SK-N-SH treated with all-trans-retinoic acid at 6 μM for 48 hours (cell line): Measurements from ENCODE around the gene CLPTM1L.

Source experiments
- ATAC-seq: fragments of 200-7000 bp; cut with Tn5 transposase; 3 replicates; pipeline ENCODE4 v1.9.1; 2020; ENCODE audit warnings: mild to moderate bottlenecking, moderate library complexity
- ARNTL ChIP-seq: fragments of 450-650 bp; formaldehyde crosslinking; IDR thresholded peaks from 2 replicates; pipeline ENCODE4 v1.5.0; 2020; ENCODE audit warnings: low read depth, mild to moderate bottlenecking, moderate library complexity, borderline replicate concordance
- BACH2 ChIP-seq: fragments of 250-450 bp; sonication (Bioruptor Pico); IDR thresholded peaks from 2 replicates; pipeline ENCODE4 v1.9.0; 2021; ENCODE audit warnings: mild to moderate bottlenecking, borderline replicate concordance
- CSDC2 ChIP-seq: fragments of 250-450 bp; sonication (Bioruptor Pico); IDR thresholded peaks from 2 replicates; pipeline ENCODE4 v1.5.0; 2020; ENCODE audit warnings: mild to moderate bottlenecking, moderate library complexity
- ESRRG ChIP-seq: fragments of 250-450 bp; sonication (Bioruptor Pico); IDR thresholded peaks from 2 replicates; pipeline ENCODE4 v1.6.1; 2021; ENCODE audit warnings: mild to moderate bottlenecking
- GLIS3 ChIP-seq: fragments of 250-450 bp; sonication (Bioruptor Pico); IDR thresholded peaks from 2 replicates; pipeline ENCODE4 v1.5.0; 2020; ENCODE audit warnings: mild to moderate bottlenecking, moderate library complexity
- ISL1 ChIP-seq: fragments of 250-450 bp; sonication (Bioruptor Pico); IDR thresholded peaks from 2 replicates; pipeline ENCODE4 v2.1.2; 2022; ENCODE audit warnings: mild to moderate bottlenecking, moderate library complexity
- OSR1 ChIP-seq: fragments of 250-450 bp; sonication (Bioruptor Pico); IDR thresholded peaks from 2 replicates; pipeline ENCODE4 v1.8.0; 2022; ENCODE audit warnings: moderate library complexity, mild to moderate bottlenecking, inconsistent platforms
- PPARA ChIP-seq: fragments of 250-450 bp; sonication (Bioruptor Pico); IDR thresholded peaks from 2 replicates; pipeline ENCODE4 v1.5.0; 2020; ENCODE audit warnings: mild to moderate bottlenecking, borderline replicate concordance
- SNAI2 ChIP-seq: fragments of 250-450 bp; sonication (Bioruptor Pico); IDR thresholded peaks from 2 replicates; pipeline ENCODE4 v1.5.0; 2020; ENCODE audit warnings: mild to moderate bottlenecking, moderate library complexity
- TCF4 ChIP-seq: fragments of 250-450 bp; sonication (Bioruptor Pico); IDR thresholded peaks from 2 replicates; pipeline ENCODE4 v1.8.0; 2021; ENCODE audit warnings: mild to moderate bottlenecking, moderate library complexity, borderline replicate concordance
- TOX ChIP-seq: fragments of 250-450 bp; sonication (Bioruptor Pico); IDR thresholded peaks from 2 replicates; pipeline ENCODE4 v1.8.0; 2021; ENCODE audit warnings: mild to moderate bottlenecking, moderate library complexity, borderline replicate concordance
- ZC3H10 ChIP-seq: fragments of 250-450 bp; sonication (Bioruptor Pico); IDR thresholded peaks from 2 replicates; pipeline ENCODE4 v1.5.1; 2021; ENCODE audit warnings: mild to moderate bottlenecking, moderate library complexity
- ZFP30 ChIP-seq: fragments of 450-650 bp; formaldehyde crosslinking; IDR thresholded peaks from 2 replicates; pipeline ENCODE4 v1.5.0; 2022; ENCODE audit warnings: mild to moderate bottlenecking, moderate library complexity
- ZNF565 ChIP-seq: fragments of 450-650 bp; formaldehyde crosslinking; conservative IDR thresholded peaks from 2 replicates; pipeline ENCODE4 v1.5.0; 2020; ENCODE audit warnings: low read depth, mild to moderate bottlenecking, moderate library complexity
- ZNF70 ChIP-seq: fragments of 450-650 bp; formaldehyde crosslinking; IDR thresholded peaks from 2 replicates; pipeline ENCODE4 v1.5.0; 2020; ENCODE audit warnings: mild to moderate bottlenecking, moderate library complexity
- ZNF8 ChIP-seq: fragments of 450-650 bp; formaldehyde crosslinking; IDR thresholded peaks from 2 replicates; pipeline ENCODE4 v1.5.0; 2020; ENCODE audit warnings: mild to moderate bottlenecking, moderate library complexity
- TF ChIP-seq, protein P1 (sequence below): fragments of 250-450 bp; sonication (Bioruptor Pico); IDR thresholded peaks from 2 replicates; pipeline ENCODE4 v1.8.0; 2021; ENCODE audit warnings: low read depth, mild to moderate bottlenecking, moderate library complexity, borderline replicate concordance
- TF ChIP-seq, protein P2 (sequence below): fragments of 250-450 bp; sonication (Bioruptor Pico); IDR thresholded peaks from 2 replicates; pipeline ENCODE4 v1.5.1; 2020; ENCODE audit warnings: low read depth, mild to moderate bottlenecking, moderate library complexity
- TF ChIP-seq, protein P3 (sequence below): fragments of 250-450 bp; sonication (Bioruptor Pico); IDR thresholded peaks from 2 replicates; pipeline ENCODE4 v1.5.0; 2020; ENCODE audit warnings: mild to moderate bottlenecking, moderate library complexity
- TF ChIP-seq, protein P4 (sequence below): fragments of 250-450 bp; sonication (Bioruptor Pico); IDR thresholded peaks from 2 replicates; pipeline ENCODE4 v1.8.0; 2020; ENCODE audit warnings: mild to moderate bottlenecking, moderate library complexity, borderline replicate concordance

The CLPTM1L gene

DNA sequence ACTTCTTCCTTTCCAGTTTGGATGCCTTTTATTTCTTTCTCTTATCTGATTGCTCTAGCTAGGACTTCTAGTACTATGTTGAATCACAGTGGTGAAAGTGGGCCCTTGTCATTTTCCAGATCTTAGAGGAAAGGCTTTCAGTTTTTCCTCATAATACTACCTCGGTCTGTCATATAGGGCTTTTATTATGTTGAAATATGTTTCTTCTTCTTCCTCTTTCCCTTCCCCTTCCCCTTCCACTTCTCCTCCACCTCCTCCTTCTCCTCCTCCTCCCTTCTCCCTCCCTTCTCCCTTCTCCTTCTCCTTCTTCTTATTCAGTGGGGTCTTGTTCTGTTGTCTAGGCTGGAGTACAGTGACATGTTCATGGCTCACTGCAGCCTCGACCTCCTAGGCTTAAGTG, 40.9 kb downstream of the CLPTM1L start (continued):
- TF ChIP-seq, protein P1, sequence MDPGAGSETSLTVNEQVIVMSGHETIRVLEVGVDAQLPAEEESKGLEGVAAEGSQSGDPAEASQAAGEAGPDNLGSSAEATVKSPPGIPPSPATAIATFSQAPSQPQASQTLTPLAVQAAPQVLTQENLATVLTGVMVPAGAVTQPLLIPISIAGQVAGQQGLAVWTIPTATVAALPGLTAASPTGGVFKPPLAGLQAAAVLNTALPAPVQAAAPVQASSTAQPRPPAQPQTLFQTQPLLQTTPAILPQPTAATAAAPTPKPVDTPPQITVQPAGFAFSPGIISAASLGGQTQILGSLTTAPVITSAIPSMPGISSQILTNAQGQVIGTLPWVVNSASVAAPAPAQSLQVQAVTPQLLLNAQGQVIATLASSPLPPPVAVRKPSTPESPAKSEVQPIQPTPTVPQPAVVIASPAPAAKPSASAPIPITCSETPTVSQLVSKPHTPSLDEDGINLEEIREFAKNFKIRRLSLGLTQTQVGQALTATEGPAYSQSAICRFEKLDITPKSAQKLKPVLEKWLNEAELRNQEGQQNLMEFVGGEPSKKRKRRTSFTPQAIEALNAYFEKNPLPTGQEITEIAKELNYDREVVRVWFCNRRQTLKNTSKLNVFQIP (CRISPR knock-in tag), result no peak
- TF ChIP-seq ZFP30 (CRISPR knock-in tag) (no peak), TOX (CRISPR knock-in tag) (no peak)
- TF ChIP-seq, protein P2, sequence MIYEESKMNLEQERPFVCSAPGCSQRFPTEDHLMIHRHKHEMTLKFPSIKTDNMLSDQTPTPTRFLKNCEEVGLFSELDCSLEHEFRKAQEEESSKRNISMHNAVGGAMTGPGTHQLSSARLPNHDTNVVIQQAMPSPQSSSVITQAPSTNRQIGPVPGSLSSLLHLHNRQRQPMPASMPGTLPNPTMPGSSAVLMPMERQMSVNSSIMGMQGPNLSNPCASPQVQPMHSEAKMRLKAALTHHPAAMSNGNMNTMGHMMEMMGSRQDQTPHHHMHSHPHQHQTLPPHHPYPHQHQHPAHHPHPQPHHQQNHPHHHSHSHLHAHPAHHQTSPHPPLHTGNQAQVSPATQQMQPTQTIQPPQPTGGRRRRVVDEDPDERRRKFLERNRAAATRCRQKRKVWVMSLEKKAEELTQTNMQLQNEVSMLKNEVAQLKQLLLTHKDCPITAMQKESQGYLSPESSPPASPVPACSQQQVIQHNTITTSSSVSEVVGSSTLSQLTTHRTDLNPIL (CRISPR knock-in tag), result no peak

DNA sequence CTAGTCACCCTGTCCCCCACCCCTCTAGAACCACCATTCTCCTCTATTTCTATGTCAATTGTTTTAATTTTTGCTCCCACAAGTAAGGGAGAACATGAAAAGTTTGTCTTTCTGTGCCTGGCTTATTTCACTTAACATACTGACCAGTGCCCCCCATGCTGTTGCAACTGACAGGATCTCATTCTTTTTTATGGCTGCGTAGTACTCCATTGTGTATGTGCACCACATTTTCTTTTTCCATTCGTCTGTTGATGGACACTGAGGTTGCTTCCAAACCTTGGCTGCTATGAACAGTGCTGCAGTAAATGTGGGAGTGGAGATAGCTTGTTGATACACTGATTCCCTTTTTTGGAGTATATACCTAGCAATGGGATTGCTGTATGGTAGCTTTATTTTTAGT, 42.6 kb downstream of the CLPTM1L start:
- no peak for ATAC-seq
- TF ChIP-seq GLIS3 (CRISPR knock-in tag), result no peak
- no peak for TF ChIP-seq TOX (CRISPR knock-in tag)
- TF ChIP-seq, protein P3, sequence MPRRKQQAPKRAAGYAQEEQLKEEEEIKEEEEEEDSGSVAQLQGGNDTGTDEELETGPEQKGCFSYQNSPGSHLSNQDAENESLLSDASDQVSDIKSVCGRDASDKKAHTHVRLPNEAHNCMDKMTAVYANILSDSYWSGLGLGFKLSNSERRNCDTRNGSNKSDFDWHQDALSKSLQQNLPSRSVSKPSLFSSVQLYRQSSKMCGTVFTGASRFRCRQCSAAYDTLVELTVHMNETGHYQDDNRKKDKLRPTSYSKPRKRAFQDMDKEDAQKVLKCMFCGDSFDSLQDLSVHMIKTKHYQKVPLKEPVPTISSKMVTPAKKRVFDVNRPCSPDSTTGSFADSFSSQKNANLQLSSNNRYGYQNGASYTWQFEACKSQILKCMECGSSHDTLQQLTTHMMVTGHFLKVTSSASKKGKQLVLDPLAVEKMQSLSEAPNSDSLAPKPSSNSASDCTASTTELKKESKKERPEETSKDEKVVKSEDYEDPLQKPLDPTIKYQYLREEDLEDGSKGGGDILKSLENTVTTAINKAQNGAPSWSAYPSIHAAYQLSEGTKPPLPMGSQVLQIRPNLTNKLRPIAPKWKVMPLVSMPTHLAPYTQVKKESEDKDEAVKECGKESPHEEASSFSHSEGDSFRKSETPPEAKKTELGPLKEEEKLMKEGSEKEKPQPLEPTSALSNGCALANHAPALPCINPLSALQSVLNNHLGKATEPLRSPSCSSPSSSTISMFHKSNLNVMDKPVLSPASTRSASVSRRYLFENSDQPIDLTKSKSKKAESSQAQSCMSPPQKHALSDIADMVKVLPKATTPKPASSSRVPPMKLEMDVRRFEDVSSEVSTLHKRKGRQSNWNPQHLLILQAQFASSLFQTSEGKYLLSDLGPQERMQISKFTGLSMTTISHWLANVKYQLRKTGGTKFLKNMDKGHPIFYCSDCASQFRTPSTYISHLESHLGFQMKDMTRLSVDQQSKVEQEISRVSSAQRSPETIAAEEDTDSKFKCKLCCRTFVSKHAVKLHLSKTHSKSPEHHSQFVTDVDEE (CRISPR knock-in tag), result no peak
- no peak for TF ChIP-seq ZNF8 (CRISPR knock-in tag)
- no peak for TF ChIP-seq ARNTL
- TF ChIP-seq SNAI2 (CRISPR knock-in tag), result no peak
- no peak for TF ChIP-seq ZC3H10 (CRISPR knock-in tag)
- TF ChIP-seq, protein P4, sequence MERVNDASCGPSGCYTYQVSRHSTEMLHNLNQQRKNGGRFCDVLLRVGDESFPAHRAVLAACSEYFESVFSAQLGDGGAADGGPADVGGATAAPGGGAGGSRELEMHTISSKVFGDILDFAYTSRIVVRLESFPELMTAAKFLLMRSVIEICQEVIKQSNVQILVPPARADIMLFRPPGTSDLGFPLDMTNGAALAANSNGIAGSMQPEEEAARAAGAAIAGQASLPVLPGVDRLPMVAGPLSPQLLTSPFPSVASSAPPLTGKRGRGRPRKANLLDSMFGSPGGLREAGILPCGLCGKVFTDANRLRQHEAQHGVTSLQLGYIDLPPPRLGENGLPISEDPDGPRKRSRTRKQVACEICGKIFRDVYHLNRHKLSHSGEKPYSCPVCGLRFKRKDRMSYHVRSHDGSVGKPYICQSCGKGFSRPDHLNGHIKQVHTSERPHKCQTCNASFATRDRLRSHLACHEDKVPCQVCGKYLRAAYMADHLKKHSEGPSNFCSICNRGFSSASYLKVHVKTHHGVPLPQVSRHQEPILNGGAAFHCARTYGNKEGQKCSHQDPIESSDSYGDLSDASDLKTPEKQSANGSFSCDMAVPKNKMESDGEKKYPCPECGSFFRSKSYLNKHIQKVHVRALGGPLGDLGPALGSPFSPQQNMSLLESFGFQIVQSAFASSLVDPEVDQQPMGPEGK (CRISPR knock-in tag), result no peak
- no peak for TF ChIP-seq ESRRG (CRISPR knock-in tag)
- TF ChIP-seq TCF4 (CRISPR knock-in tag), result no peak
- no peak for TF ChIP-seq ISL1 (CRISPR knock-in tag)
- TF ChIP-seq, protein P1 (CRISPR knock-in tag), result no peak
- no peak for TF ChIP-seq PPARA
- TF ChIP-seq OSR1, result no peak
- no peak for TF ChIP-seq ZNF70
- no peak for TF ChIP-seq BACH2 (CRISPR knock-in tag)
- TF ChIP-seq, protein P2 (CRISPR knock-in tag), result no peak

DNA sequence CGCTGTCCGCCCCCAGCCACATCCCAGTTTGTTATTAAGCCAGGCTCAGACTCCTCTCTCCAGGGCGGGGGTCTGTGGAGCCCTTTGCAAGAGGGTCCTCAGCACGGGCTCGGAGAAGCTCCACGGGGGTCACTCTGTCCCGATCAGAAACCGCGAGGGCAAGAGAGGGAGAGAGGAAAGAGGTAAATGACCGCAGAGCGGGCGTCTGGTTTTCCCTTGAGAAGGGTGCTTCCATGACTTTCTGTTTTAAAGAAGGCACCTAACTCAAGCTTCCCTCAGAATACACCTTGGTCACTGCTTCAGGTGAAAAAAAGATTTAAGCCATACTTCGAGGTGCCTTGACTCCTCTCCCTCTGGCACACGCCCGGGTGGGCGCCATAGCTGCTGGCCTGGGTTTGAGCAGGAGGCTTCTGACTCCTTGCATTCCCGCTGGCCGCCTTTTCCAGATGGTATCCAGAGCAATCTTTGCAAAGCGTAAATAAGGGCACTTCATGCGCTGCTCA, 44.3 kb downstream of the CLPTM1L start:
- no peak for ATAC-seq
- TF ChIP-seq SNAI2 (CRISPR knock-in tag), result no peak
- TF ChIP-seq BACH2 (CRISPR knock-in tag), result no peak
- TF ChIP-seq ESRRG (CRISPR knock-in tag), result no peak
- TF ChIP-seq TCF4 (CRISPR knock-in tag), result no peak
- TF ChIP-seq, protein P1 (CRISPR knock-in tag), result no peak
- TF ChIP-seq ARNTL, result no peak
- no peak for TF ChIP-seq CSDC2 (CRISPR knock-in tag)
- TF ChIP-seq ZFP30 (CRISPR knock-in tag), result no peak
- TF ChIP-seq, protein P4 (CRISPR knock-in tag), result no peak
- no peak for TF ChIP-seq ZNF565 (CRISPR knock-in tag)
